ENCODE data around the gene USP47.

Gene USP47

DNA sequence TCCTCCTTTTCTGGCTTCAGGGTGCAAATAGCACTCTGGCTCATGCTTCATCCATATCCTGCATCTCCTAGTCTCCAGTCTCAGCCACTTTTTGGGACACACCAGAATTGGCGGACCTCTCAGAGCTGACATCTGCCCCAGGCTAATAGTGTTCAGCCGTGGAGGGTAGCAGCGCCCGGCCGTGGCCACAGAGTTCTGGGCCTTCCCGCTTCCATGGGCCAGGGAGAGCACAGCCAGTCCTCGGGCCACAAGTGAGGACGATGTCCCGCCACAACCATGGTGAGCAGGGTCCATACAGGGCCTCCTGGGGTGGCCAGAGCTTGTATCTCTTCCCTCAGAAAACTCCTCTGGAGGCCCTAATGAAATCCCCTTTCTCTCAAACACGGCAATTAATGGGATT lies 140.7 kb downstream of the USP47 start:
- DNase-seq = no peak

DNA sequence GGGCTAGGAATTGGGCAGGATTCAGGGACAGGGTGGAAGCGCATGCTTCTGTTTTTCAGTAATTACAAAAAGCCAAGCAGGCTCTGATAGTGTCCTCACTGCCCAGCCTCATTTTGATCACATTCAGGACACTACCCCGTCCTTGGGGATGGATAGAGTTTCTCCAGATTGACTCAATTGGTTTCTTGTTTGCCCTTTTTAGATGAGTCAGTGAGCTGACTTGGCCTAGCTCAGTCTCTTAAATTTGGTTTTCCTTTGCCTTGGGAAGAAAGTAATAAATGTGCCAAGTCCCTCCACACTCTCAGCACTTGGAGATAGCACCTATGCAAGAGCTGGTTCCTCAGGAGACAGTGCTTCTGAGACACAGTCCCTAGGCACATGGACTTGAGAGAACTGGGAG lies 141.2 kb downstream of the USP47 start:
- DNase-seq = no peak

DNA sequence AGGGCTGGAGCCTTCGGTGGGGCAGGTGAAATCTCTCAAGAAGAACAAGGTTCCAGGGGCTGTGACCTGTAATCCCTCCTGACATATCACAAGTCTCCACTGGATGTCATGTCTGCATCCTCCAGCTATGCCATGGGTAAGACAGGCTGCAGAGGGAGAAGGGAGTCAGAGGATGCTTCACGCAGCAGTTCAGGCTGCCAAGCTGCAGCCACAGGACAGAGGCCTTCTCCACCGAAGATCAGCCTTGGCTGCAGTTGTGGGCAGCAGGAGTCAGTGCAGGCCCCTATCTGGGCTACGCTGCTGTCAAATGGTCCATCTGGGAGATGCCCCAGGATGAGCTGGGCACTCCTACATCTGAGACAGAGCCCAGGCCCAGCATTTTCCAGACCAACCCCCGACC lies 141.7 kb downstream of the USP47 start:
- no peak for DNase-seq

DNA sequence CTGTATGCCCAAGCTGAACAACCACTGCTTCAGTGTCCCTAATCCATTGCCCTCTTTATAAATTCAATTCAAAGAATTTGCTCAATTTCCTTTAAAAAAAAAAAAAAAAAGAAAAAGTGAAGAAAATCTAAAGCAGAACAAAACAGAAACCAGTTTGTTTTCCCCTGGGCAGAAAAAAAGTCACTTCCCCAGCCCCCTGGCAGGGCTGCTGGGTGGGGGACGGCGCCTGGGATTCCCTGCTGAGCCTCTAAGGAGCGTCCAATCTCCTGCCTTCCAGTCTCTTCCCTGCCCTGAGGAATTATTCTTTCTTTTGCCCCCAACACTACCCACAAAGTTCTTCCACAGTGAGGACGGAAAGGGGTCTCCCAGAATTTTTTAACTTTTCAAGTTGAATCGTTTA lies 142.8 kb downstream of the USP47 start:
- no peak for DNase-seq

DNA sequence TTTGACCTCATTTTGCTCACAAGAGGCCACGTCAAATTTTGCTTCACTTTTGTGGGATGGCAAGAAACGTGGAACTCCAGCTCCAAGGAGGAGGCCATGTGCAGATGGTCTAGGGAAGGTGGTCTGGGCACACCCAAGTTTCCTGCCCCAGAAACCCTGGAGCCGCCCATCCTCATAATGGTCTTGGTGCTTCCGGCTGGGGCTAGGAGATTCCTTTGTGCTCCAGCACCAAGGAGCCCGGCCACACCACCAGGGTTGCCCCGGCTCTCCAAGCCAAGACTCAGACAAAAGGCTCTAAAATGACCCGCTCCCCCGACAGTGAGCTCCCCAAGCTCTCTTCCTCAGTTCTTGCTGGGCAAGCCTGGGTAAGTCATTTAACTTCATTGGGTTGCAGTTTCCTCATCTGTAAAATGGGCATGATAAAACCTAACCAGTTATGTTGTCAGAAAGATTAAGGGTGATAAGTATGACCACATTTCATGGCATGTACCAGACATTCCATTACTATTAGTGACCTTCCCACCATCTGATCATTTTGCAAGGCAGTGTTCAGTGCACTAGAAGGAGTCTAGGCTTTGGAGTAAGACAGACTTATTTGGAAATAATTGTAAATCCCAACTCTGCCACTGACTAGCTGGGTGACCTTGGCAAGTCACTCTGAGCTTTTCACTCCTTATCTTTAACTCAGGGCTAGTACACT lies 143.4 kb downstream of the USP47 start:
- no peak for DNase-seq

DNA sequence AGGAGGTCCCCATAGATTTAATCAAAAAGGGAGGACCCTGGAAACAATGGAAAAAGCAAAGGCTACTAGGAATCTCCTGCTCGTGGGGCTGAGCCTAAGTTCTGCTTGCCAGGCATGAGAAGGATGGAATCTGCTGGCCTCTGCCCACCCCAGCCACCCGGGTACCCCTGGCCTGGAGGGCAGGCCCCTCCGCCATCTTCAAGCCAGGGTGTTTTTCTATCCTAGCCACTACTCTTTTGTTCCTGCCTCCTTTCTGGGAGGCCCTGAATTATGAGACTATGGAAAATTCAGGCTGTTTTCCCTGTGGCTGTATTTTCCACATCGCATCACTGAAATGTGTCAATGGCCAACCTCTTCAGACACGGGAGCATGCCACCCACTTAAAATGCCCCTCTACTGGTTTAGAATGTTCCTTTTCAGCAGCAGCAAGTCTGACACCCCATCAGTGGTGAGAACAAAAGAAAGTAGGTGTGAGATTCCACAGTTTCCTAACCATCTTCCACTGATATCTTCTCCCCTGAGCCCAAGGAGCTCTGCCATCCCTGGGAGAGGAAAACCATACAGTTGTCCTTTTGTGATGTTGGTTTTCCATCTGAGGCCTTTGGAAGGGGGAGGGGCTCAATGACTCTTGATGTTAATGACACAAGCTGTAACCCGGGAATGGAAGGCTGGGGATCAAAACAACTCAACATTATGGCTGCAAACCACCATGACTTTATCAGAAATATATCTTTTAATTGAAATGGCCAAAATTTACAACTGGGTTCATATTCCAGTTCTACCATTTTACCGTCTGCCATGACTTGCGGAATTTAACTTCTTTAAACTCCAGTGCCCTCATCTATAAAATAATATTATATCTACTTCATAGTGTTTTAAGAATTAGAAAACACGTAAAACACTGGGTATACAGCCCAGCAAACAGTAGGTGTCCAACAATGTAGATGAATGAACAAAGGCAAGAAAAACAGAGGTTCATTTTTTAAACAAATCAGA lies 144.5 kb downstream of the USP47 start:
- DNase-seq = no peak

DNA sequence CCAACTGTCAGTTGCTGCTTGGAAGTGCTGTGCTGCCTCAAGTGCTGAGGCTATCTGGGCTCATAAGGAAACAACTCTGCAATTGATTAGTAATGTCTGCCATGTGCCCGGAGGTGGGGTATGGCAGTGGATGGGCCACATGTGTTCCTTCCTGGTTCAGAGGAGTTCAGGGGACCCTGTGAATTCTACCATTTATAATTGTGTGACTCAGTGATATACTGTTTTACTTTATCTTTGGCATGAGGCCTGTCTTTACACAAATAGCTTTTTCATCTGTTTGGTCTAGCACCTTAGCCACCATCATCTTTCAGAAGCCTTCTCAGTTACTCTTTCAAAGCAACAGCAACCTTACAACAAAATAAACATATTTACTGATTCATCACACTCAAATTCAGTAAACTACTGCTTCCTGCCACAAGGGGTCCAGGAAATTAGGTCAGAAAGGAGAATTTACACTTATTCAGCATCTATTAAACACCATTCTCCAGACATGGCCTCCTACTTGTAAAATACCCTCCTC lies 145.8 kb downstream of the USP47 start:
- DNase-seq = no peak

DNA sequence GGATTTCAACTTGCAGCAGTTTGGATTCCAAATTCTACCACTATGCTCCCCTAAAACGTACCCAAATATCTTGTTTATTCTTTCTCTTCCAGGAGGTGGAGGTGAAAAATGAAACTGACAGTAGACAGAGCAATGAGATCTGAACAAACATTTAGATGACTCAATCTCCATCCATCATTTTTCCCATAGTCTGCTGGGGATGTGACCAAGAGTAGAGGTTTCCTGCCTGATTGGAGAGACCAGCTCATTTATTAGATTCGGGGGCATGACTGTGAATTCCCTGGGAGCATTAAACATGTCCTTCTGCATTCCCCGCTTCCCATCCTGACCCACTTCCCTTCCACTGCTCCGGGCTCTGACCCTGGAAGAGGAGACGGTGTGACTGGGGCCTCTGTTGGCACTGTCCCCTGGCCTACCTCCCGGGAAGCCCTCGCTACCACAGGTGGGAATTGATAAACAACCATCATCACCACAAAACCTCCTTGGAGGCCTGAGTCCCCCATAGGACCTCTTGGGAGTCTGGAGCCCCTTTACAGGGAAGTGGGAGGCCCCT lies 146.4 kb downstream of the USP47 start:
- DNase-seq = no peak

DNA sequence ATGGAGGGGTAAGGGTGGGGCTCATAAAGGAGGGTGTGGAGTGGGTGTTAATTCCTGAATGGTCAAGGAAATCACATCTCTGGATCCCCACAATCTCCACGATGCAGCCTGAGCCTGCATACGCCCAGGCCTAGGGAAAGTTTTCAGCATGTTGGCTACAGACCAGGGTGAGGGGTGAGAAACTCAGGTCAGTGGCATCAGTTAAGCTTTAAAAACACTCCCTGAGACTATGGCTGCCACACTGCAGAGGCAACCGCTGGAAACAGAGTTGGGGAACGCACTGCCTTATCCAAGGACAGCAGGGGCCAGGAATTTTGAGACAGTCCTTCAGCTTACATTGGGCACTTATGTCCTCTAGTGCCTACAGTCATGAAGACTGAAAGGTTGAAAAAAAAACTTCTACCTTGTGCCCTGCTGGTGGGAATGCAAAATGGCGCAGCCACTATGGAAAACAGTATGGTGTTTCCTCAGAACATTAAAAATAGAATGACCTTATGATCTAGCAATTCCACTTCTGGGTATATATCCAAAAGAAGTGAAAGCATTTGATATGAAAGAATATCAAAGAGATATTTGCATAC lies 147.0 kb downstream of the USP47 start:
- DNase-seq = no peak

DNA sequence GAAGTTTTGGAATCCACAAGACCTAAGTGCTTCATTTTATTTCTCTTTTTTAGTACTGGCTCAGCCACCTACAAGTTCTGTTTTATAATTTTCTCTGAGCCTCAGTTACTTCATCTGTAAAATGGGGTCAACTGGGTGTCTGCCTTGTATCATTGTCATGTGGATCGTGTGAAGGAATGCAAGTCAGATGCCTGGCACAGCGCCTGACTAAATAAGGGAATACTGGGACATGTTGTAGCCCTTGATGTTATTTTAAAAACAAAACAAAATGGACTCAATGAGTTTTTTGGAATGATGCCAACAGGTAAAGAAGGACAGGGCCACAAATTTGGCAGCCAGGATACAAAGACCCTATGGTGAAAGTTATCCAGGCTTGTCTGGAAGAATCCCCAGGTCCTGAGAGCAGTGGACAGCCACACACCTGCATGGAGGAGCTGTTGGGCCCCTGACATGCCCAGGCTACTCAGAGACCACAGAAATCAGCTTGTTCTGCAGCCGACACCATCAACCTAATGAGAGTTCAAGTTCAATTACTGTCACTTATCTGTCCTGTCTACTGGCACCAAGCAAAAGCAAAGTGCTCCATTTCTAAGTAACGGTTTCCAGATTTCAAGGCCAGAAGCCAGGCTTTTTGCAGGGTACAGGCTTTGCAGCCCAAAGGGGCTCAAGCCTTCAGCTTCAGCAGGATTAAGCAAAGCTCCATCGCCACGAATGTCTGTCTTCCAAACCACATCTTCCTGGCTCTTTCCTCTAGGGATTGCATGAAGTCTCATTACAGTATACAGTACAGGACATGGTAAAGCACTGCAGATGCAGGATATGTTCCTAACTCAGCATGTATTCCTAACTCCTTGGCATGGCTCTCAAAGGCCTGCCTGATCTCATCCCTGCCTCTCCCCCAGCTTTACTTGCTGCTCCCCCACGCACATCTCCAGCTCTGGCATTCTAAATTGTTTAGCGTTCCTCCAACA lies 148.3 kb downstream of the USP47 start:
- DNase-seq = peak; percentile 3

DNA sequence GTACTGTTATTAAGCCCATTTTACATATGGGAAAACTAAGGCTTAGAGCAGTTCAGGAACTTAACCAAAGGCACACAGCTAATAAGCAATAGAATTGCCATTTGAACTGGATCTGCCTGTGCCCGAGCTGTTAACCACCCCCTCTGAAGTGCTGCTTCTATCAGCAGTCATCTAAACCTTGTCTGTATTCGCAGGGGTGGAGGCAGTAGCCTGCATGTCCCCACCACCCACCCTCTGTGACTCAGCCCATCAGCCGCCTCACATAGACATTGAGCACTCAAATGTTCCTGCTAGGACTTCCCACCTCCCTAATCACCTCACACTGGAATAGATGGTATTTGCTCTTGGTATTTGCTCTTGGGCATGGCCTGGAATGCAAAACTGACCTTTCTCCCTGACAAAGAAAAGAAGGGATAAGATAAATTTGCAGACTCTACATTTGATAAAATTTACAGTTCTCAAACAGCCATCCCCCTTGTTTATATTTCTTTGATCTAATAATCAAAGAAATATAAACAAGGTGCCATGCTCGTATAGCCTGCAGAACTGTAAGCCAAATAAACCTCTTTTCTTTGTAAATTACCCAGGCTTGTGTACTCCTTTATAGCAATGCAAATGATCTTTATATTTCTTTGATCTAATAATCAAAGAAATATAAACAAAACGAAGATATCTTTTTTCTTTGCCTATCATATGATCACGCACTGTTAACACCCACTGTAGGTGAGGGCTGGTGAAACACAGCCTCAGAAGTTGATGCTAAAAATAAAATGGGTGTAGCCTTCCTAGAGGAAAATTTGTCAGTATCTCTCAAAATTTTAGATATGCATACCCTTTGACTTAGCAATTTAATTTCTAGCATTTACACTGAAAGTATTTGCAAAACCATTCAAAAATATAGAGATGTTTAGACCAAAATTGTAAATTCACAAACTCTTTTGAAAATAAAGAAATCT lies 150.8 kb downstream of the USP47 start:
- DNase-seq = no peak

DNA sequence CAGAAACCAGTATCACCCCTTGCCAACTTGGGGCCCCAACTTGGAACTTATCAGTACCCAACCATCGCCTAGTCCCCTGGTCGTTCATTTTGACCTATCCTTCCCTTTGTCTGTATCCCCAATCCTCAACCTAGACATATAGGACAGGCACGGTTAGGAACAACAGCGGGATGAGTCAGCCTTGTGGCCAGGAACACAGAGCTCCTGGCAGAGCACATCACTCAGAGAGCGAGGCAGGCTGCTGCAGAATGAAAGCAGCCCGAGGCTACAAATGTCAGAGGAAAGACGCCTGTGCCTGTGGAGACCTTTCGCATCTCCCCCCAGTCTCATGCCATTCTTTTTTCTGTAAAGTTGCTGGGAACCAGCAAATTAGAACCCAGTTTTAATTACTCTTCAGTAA lies 152.1 kb downstream of the USP47 start:
- DNase-seq = no peak

DNA sequence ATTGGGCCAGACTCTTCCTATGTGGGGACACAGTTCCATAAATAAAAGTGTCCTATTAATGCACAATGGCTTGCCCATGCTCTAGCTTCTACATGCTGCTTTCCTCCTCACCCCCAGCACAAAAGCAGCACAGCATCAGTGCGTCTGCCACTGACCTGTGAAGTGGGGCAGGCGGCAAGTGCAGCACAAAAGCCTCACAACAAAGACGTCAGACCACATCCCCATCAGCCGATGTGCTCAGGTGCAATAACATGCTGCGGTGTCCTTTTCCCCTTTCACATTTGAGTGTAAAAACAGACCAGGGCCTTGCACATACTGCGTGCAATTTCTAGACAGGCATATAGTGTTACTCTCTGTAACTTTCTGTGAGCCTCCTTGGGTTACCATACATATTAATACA lies 153.8 kb downstream of the USP47 start:
- no peak for DNase-seq

DNA sequence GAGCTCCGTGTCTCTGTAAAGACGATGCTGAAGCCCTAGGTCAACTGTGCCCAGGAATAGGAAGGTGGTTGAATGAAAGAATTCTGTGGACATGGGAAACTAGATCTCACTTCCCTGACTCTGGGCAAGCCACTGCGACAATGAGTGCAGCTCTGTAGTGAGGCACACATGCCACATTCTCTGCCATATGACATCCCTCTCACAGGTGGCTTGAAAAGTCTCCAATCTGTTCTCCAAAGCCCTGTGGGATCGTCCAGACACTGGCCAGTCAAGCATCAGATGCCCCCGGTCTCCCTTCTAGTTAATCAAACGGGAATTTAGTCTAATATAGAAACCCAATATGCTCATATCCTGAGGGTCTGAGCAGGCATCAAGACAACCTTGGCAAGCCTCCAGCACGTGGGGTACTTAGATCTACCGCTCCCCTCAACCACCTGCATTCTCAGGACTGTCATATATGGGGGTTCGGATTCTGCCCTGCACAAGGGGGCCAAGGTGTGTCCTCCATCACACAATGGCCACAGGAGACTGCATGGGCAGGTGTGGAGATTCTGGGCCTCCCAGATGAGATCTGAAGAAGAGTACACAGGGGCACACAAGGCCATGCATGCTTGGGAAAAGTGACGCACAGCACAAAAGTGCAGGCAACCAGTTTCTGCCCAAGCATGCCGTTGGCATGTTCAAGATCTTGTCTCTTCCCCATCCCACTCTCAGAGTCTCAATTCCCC lies 154.7 kb downstream of the USP47 start:
- DNase-seq = no peak

DNA sequence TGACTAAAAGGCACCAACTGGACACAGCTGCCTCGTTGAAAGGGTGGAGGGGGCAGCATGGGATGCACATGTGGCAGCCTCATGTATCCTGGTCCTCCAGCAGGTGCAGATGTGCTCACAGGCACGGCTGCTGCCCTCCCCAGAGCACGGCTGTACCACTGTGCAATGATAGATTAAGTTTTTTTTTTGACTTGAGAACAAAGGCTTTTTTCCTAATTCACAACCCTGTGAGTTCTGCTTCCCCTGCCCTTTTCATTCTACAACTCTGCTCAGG lies 155.2 kb downstream of the USP47 start:
- no peak for DNase-seq

DNA sequence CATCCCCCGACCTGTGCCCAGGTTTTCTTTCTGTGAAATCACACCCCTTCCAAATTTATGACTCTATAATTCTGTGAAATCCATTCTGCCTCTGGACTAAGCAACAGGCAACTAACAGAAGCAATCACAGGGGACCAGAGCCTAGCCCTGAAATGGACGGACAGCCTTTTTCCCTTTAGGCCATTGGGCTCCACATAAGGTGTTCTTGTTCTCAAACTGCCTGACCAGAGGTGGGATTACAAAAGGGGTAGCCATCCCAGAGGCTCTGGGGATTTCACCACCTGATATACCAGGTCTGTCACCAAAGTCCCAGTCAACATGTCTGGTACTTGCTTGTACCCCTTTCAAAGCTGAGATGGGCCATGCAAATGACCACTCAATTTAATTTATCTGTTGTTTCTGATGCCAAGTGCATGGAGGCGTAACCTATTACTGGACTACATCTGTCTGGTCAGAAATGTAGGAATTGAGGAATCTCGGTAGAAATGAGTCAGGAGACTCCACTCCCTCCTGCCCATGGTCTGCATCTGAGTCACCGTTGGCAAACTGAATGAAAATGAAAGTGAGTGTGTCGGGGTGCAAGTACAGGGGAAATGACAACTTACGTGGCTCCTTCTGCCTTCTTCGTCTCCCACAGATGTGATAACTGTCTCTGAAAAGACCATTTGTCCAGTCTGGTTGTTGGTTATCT lies 156.5 kb downstream of the USP47 start:
- DNase-seq = no peak

DNA sequence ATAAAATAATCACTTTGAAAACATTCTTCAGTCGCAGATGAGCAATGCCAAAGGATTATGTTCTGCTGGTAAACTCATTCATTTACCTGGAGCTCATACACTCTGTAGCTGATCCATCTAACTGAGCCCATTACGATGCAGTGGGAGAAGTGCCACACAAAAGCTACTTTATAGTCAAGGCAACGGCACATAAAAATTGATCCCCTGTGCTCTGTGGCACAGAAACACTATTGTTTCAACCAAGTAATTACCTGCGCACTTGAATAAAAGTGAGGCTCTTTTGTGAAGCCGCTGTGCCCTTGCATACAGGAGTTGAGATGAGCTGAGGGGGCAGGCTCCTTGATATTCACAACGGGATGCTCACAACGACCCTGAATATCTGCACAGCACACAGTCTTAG lies 159.4 kb downstream of the USP47 start:
- no peak for DNase-seq

DNA sequence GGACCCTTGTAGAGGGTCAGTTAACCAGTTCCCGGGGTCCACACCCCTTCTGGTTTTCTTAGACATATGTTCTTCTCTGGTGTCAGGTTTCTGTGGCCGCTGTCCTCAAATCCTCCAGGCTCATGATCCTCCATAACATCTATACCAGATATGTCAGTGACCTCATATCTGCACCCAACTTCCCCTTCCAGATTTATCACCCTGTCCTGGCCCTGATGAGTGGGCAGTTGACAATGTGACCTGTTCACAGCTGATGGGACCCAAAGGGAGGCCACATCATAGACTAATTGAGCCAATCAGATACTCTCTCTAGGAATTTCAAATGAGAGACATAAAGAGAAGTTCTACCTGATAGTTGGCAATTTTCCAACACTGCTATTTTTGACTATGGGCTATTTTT lies 161.6 kb downstream of the USP47 start:
- DNase-seq = no peak

DNA sequence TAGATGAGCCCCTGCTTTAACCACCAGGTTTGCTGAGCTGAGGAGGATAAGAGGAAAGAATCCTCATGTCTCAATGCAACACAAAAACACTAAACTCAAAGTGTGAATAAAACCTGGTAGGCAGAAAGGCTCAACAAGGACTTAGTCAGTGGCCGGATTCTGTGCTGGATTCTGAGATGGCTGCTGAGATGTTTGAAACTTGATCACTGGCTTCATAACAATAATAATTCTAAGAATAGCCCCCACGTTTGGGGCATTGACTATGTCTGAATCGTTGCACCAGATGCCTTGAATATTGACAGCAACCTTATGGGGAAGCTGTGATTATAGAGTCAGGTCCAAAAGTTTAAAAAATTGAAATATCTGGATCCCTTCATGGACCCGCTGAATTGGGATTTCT lies 162.0 kb downstream of the USP47 start:
- no peak for DNase-seq

DNA sequence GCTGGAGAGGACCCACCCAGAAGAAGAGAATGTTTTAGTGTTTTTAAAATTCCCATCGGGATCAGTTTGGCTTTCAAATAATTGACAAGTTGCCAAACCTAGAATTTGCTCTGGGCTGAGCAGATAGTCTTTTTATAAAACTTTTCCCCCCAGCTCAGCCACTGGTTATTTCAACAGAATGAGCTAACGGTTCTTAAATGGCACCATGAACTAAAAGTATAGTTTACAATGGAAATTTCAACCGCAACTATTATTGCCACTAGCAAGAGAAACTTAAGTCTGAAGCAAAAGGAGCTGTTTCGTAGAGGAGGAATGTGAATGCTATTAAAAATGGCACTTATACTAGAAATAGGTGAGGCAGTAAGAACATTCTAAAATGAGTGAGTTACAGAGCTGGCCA lies 163.3 kb downstream of the USP47 start:
- no peak for DNase-seq

Measured in stimulated activated CD8-positive, alpha-beta memory T cell treated with anti-CD3 and anti-CD28 coated beads, Interleukin-4, amount 100 ng/mL, for 48 hours (primary cell).